ENCODE measurements around the gene UGP2. TPM values are rescaled to one million over a fixed set of nuclear protein-coding genes. Genes with fewer than 3 reads are reported as not detected.
"Not testable (repeated sequence)": the region's sequence is repeated elsewhere in the genome, so short reads cannot be mapped to it uniquely, and the experiment has no call there.

The UGP2 gene
- total RNA-seq, 1 experiment from 2014 or later = 91.6 TPM

DNA sequence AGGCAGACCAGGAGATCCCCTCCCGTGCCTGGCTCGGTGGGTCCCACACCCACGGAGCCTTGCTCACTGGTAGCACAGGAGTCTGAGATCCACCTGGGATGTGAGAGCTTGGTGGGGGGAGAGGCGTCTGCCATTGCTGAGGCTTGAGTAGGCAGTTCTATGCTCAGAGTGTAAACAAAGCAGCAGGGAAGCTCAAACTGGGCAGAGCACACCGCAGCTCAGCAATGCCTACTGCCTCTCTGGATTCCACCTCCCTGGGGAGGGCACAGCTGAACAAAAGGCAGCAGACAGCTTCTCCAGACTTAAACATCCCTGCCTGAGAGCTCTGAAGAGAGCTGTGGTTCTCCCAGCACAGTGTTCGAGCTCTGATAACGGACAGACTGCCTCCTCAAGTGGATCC is 85.1 kb downstream of the UGP2 start:
- DNase-seq (ENCODE audit: low read depth, low spot score) = no peak
- in situ Hi-C loops (cut with HindIII; ENCODE audit: low pct_unique_long_range_greater_than_20kb, low sequenced_read_pairs) = no loop called here

DNA sequence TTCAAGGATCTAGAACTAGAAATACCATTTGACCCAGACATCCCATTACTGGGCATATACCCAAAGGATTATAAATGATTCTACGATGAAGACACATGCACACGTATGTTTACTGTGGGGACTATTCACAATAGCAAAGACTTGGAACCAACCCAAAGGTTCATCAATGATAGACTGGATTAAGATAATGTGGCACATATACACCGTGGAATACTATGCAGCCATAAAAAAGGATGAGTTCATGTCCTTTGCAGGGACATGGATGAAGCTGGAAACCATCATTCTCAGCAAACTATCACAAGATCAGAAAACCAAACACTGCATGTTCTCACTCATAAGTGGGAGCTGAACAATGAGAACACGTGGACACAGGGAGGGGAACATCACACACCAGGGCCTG is 90.4 kb downstream of the UGP2 start:
- DNase-seq (ENCODE audit: low read depth, low spot score); in situ Hi-C loops (cut with HindIII; ENCODE audit: low pct_unique_long_range_greater_than_20kb, low sequenced_read_pairs): not testable (repeated sequence)

Small RNA genes lying within 50 kb of the gene (small RNA-seq; reads per million reads assigned to genes)
- 0 reads per million in 2 experiments for gene RF01293

Other genes starting within 250 kb of the UGP2 start
- gene VPS54, start 177.5 kb downstream of the UGP2 start, total RNA-seq (2014; rRNA removed; shearing (Covaris generic)) = 31.8 and 32.4 TPM in 2 replicates